ENCODE results near the gene CNPY1.

The CNPY1 gene

GRCh38 chr7:155466814-155467733 is 79.3 kb downstream of the CNPY1 start:
- no peak for TF ChIP-seq EZH2 (IDR thresholded peaks at IDR 0.05; ENCODE audit: borderline replicate concordance, low read length)
- no peak for TF ChIP-seq CTCF (IDR thresholded peaks at IDR 0.05; ENCODE audit: low read length)
- peaks cover 7% of the 10 kb centered on the region; the same call in 1 of the 2 replicates for H3K27me3 ChIP-seq (ENCODE audit: insufficient read depth, low read length)
- H3K4me2 ChIP-seq (ENCODE audit: low read length) = no peak overlapping the region
- no peaks in the 10 kb centered on the region for H4K20me1 ChIP-seq (ENCODE audit: insufficient read depth, low read length)
- no peaks in the 10 kb centered on the region for H3K36me3 ChIP-seq (ENCODE audit: insufficient read depth, low read length)
- H3K4me3 ChIP-seq (ENCODE audit: low read depth, low read length, poor library complexity, severe bottlenecking) = no peak overlapping the region
- H3K9me3 ChIP-seq (ENCODE audit: low read length) = no peaks in the 10 kb centered on the region
- H3K79me2 ChIP-seq (ENCODE audit: insufficient read depth, low read length) = no peaks in the 10 kb centered on the region
- no peak overlapping the region for H2AFZ ChIP-seq (ENCODE audit: low read length)
- H3K9ac ChIP-seq (ENCODE audit: low read length) = no peak overlapping the region
- H3K9me2 ChIP-seq (ENCODE audit: low read depth, low read length) = no peaks in the 10 kb centered on the region
- no peaks in the 10 kb centered on the region for H3F3A ChIP-seq (ENCODE audit: insufficient read depth, low read length)
- H3K4me1 ChIP-seq (ENCODE audit: insufficient read depth, low read length, severe bottlenecking) = no peaks in the 10 kb centered on the region
- no peak overlapping the region for H3K27ac ChIP-seq (ENCODE audit: low read depth, low read length, poor library complexity, severe bottlenecking)

- Histone ChIP-seq H3K4me1 (ENCODE audit: insufficient read depth, low read length, severe bottlenecking) (no peaks in the 10 kb centered on the region), H3K9me3 (ENCODE audit: low read length) (no peaks in the 10 kb centered on the region), H4K20me1 (ENCODE audit: insufficient read depth, low read length) (no peaks in the 10 kb centered on the region), H3K4me3 (ENCODE audit: low read depth, low read length, poor library complexity, severe bottlenecking) (no peak overlapping the region), H3K79me2 (ENCODE audit: insufficient read depth, low read length) (no peaks in the 10 kb centered on the region), H3K27ac (ENCODE audit: low read depth, low read length, poor library complexity, severe bottlenecking) (no peak overlapping the region), H3F3A (ENCODE audit: insufficient read depth, low read length) (no peaks in the 10 kb centered on the region), H3K9me2 (ENCODE audit: low read depth, low read length) (no peaks in the 10 kb centered on the region), H2AFZ (ENCODE audit: low read length) (no peak overlapping the region), H3K27me3 (ENCODE audit: insufficient read depth, low read length) (no peaks in the 10 kb centered on the region; the same call in 1 of the 2 replicates), H3K4me2 (ENCODE audit: low read length) (no peak overlapping the region), H3K36me3 (ENCODE audit: insufficient read depth, low read length) (no peaks in the 10 kb centered on the region), H3K9ac (ENCODE audit: low read length) (no peak overlapping the region)
- TF ChIP-seq CTCF (IDR thresholded peaks at IDR 0.05; ENCODE audit: low read length) (no peak), EZH2 (IDR thresholded peaks at IDR 0.05; ENCODE audit: borderline replicate concordance, low read length) (no peak)
These were observed 80.1 kb downstream of the CNPY1 start for GRCh38 chr7:155466142-155466813.

- Histone ChIP-seq H3K4me2 (ENCODE audit: low read length) (no peak overlapping the region), H3K9me2 (ENCODE audit: low read depth, low read length) (no peaks in the 10 kb centered on the region), H3K9me3 (ENCODE audit: low read length) (no peaks in the 10 kb centered on the region), H3K4me3 (ENCODE audit: low read depth, low read length, poor library complexity, severe bottlenecking) (no peak overlapping the region), H3K27me3 (ENCODE audit: insufficient read depth, low read length) (no peaks in the 10 kb centered on the region; the same call in 1 of the 2 replicates), H3K79me2 (ENCODE audit: insufficient read depth, low read length) (no peaks in the 10 kb centered on the region), H2AFZ (ENCODE audit: low read length) (no peak overlapping the region), H4K20me1 (ENCODE audit: insufficient read depth, low read length) (no peaks in the 10 kb centered on the region), H3K9ac (ENCODE audit: low read length) (no peak overlapping the region), H3K36me3 (ENCODE audit: insufficient read depth, low read length) (no peaks in the 10 kb centered on the region), H3K27ac (ENCODE audit: low read depth, low read length, poor library complexity, severe bottlenecking) (no peak overlapping the region), H3K4me1 (ENCODE audit: insufficient read depth, low read length, severe bottlenecking) (no peaks in the 10 kb centered on the region), H3F3A (ENCODE audit: insufficient read depth, low read length) (no peaks in the 10 kb centered on the region)
- TF ChIP-seq CTCF (IDR thresholded peaks at IDR 0.05; ENCODE audit: low read length) = no peak
- no peak for TF ChIP-seq EZH2 (IDR thresholded peaks at IDR 0.05; ENCODE audit: borderline replicate concordance, low read length)
These were observed 80.6 kb downstream of the CNPY1 start for GRCh38 chr7:155465761-155466141.

Data from OCI-LY1 (cell line).